ENCODE data around the gene IBTK.
A peak's percentile ranks its signal among the peaks of the same experiment; 100 is the strongest.

The IBTK gene

GRCh38 chr6:82144852-82145340, 102.6 kb downstream of the IBTK start:
- ATAC-seq, result peak; percentile 66
- TF ChIP-seq ZNF8 (CRISPR knock-in tag; IDR thresholded peaks at IDR 0.05), result no peak
- TF ChIP-seq GLIS3 (CRISPR knock-in tag; IDR thresholded peaks at IDR 0.05), result no peak
- TF ChIP-seq TCF4 (CRISPR knock-in tag; IDR thresholded peaks at IDR 0.05; ENCODE audit: borderline replicate concordance), result no peak
- TF ChIP-seq ZNF565 (CRISPR knock-in tag; conservative IDR thresholded peaks at IDR 0.05; ENCODE audit: low read depth), result no peak
- TF ChIP-seq RARB (CRISPR knock-in tag; IDR thresholded peaks at IDR 0.05), result no peak
- no peak for TF ChIP-seq TOX (CRISPR knock-in tag; IDR thresholded peaks at IDR 0.05; ENCODE audit: borderline replicate concordance)
- TF ChIP-seq PPARA (CRISPR knock-in tag; IDR thresholded peaks at IDR 0.05; ENCODE audit: borderline replicate concordance), result no peak
- no peak for TF ChIP-seq OSR1 (CRISPR knock-in tag; IDR thresholded peaks at IDR 0.05)
- TF ChIP-seq BACH2 (CRISPR knock-in tag; IDR thresholded peaks at IDR 0.05; ENCODE audit: borderline replicate concordance), result no peak
- TF ChIP-seq SNAI2 (CRISPR knock-in tag; IDR thresholded peaks at IDR 0.05), result no peak
- TF ChIP-seq CREB5 (CRISPR knock-in tag; IDR thresholded peaks at IDR 0.05; ENCODE audit: low read depth), result no peak
- TF ChIP-seq ESRRG (CRISPR knock-in tag; IDR thresholded peaks at IDR 0.05), result no peak
- no peak for TF ChIP-seq ARNTL (CRISPR knock-in tag; IDR thresholded peaks at IDR 0.05; ENCODE audit: borderline replicate concordance, low read depth)
- TF ChIP-seq, protein P1, sequence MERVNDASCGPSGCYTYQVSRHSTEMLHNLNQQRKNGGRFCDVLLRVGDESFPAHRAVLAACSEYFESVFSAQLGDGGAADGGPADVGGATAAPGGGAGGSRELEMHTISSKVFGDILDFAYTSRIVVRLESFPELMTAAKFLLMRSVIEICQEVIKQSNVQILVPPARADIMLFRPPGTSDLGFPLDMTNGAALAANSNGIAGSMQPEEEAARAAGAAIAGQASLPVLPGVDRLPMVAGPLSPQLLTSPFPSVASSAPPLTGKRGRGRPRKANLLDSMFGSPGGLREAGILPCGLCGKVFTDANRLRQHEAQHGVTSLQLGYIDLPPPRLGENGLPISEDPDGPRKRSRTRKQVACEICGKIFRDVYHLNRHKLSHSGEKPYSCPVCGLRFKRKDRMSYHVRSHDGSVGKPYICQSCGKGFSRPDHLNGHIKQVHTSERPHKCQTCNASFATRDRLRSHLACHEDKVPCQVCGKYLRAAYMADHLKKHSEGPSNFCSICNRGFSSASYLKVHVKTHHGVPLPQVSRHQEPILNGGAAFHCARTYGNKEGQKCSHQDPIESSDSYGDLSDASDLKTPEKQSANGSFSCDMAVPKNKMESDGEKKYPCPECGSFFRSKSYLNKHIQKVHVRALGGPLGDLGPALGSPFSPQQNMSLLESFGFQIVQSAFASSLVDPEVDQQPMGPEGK (CRISPR knock-in tag; IDR thresholded peaks at IDR 0.05; ENCODE audit: borderline replicate concordance), result no peak
- no peak for TF ChIP-seq ISL1 (CRISPR knock-in tag; IDR thresholded peaks at IDR 0.05)

DNA sequence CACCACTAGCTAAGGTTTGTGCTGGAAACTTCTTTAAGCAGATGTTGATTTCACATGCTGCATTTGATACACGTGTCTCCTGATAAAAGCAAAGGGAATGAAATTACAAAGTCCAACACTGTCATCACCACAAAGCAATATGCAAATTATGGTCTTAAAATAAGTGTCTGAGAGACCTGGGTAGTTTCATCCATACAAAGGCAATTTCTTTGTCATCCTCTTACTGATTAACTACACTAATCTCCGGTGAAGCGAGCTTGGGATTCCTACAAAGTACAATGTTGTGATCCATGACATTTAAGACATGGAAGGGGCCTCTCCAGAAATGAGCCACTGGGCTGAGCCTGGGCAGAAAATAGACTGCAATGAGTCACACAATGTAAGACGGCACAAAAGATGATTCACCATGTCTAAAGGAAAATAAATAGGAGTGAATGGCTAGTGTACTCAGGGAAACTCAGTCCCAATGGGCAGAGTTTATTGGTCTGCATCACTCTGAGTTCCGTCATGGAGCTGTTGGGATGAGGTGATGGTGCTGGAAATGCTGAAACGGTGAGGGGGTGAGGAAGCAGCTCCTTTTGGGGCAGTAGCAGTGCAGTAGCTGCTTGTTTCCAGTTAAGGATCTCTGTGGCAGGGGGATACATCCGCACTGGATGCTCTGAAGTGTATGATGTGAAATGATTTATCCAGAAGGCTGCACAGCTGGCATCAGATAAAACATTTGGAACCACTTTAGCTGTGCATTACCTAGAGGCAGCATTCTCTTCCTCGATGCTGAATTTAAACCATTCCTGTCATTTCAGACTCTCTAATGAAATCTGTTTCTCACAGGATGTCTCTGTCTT, 103.3 kb downstream of the IBTK start:
- TF ChIP-seq ISL1 (CRISPR knock-in tag; IDR thresholded peaks at IDR 0.05), result peak; percentile 14
- TF ChIP-seq TOX (CRISPR knock-in tag; IDR thresholded peaks at IDR 0.05; ENCODE audit: borderline replicate concordance), result no peak
- TF ChIP-seq CSDC2 (CRISPR knock-in tag; IDR thresholded peaks at IDR 0.05), result no peak
- TF ChIP-seq, protein P2, sequence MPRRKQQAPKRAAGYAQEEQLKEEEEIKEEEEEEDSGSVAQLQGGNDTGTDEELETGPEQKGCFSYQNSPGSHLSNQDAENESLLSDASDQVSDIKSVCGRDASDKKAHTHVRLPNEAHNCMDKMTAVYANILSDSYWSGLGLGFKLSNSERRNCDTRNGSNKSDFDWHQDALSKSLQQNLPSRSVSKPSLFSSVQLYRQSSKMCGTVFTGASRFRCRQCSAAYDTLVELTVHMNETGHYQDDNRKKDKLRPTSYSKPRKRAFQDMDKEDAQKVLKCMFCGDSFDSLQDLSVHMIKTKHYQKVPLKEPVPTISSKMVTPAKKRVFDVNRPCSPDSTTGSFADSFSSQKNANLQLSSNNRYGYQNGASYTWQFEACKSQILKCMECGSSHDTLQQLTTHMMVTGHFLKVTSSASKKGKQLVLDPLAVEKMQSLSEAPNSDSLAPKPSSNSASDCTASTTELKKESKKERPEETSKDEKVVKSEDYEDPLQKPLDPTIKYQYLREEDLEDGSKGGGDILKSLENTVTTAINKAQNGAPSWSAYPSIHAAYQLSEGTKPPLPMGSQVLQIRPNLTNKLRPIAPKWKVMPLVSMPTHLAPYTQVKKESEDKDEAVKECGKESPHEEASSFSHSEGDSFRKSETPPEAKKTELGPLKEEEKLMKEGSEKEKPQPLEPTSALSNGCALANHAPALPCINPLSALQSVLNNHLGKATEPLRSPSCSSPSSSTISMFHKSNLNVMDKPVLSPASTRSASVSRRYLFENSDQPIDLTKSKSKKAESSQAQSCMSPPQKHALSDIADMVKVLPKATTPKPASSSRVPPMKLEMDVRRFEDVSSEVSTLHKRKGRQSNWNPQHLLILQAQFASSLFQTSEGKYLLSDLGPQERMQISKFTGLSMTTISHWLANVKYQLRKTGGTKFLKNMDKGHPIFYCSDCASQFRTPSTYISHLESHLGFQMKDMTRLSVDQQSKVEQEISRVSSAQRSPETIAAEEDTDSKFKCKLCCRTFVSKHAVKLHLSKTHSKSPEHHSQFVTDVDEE (CRISPR knock-in tag; IDR thresholded peaks at IDR 0.05), result peak; percentile 84
- TF ChIP-seq SNAI2 (CRISPR knock-in tag; IDR thresholded peaks at IDR 0.05), result no peak
- peak; percentile 69; the same call in 1 of the 2 replicates for TF ChIP-seq GLIS3 (CRISPR knock-in tag; IDR thresholded peaks at IDR 0.05)
- peak; percentile 86 for TF ChIP-seq TCF4 (CRISPR knock-in tag; IDR thresholded peaks at IDR 0.05; ENCODE audit: borderline replicate concordance)
- TF ChIP-seq ZFP3 (CRISPR knock-in tag; IDR thresholded peaks at IDR 0.05), result no peak
- TF ChIP-seq POU6F1 (CRISPR knock-in tag; IDR thresholded peaks at IDR 0.05; ENCODE audit: borderline replicate concordance, low read depth), result no peak
- no peak for TF ChIP-seq ZFP30 (CRISPR knock-in tag; IDR thresholded peaks at IDR 0.05)
- peak; percentile 94 for ATAC-seq

DNA sequence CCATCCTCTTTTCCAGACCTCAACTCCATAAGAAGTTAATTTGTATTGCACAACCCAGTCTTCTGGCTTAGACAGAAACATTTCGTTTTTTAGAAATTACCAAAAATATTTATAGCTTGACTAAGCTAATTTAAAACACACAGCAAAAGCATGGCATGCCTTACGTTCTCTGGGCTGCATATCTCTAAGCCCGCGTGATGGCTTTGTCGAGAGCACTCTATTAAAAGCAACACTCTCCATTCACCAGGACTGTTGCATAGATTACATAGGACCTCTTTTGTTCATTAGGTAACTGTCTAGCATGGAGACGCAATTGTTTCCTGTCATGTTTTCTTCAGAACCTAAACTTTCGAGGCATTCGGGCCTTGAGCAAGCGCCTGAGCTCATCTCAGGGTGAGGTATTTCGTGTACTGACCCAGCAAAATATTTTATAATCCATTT, 104.5 kb downstream of the IBTK start:
- peak; percentile 39 for ATAC-seq
- TF ChIP-seq, protein P2 (CRISPR knock-in tag; IDR thresholded peaks at IDR 0.05), result no peak
- TF ChIP-seq ZNF70 (CRISPR knock-in tag; IDR thresholded peaks at IDR 0.05) (no peak), RARB (CRISPR knock-in tag; IDR thresholded peaks at IDR 0.05) (no peak), CSDC2 (CRISPR knock-in tag; IDR thresholded peaks at IDR 0.05) (no peak), ZFP30 (CRISPR knock-in tag; IDR thresholded peaks at IDR 0.05) (no peak), ZNF8 (CRISPR knock-in tag; IDR thresholded peaks at IDR 0.05) (no peak), CREB5 (CRISPR knock-in tag; IDR thresholded peaks at IDR 0.05; ENCODE audit: low read depth) (no peak), OSR1 (CRISPR knock-in tag; IDR thresholded peaks at IDR 0.05) (no peak)
- TF ChIP-seq, protein P3, sequence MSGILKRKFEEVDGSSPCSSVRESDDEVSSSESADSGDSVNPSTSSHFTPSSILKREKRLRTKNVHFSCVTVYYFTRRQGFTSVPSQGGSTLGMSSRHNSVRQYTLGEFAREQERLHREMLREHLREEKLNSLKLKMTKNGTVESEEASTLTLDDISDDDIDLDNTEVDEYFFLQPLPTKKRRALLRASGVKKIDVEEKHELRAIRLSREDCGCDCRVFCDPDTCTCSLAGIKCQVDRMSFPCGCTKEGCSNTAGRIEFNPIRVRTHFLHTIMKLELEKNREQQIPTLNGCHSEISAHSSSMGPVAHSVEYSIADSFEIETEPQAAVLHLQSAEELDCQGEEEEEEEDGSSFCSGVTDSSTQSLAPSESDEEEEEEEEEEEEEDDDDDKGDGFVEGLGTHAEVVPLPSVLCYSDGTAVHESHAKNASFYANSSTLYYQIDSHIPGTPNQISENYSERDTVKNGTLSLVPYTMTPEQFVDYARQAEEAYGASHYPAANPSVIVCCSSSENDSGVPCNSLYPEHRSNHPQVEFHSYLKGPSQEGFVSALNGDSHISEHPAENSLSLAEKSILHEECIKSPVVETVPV (CRISPR knock-in tag; IDR thresholded peaks at IDR 0.05), result no peak

Measured in SK-N-SH treated with all-trans-retinoic acid at 6 μM for 48 hours (cell line).